ENCODE data around the gene CCDC30.

Gene CCDC30

DNA sequence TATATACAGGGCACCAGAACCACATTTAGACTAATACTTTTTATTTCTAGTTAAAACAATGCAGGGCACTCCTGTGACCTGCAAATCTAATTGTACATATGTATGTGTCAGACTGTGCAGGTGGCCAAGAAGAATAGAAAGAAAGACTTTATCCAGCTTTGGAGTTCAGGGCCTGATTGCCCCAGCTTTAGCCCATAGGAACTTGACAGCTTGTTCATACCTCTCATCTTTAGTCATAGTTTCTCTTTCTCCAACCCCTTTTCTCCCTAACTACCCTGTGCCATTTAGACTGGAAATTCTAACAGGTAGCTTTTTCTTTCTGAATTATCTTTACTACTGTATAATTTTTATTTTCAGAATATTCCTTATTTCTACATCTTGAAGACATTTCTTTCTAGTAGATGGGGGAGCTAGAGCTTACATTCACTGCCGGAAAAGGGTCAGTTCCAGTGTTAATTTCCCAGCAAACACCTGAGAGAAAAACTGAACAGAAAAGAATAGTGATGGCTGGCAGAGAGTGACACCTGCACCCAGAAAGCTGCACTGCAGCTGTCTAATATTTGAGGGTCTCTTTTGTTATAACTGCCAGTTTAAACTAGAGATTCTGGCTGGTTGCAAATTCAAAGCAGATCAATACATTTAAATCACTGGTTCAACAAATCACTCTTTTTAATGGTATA, 227.5 kb downstream of the CCDC30 start:
- Histone ChIP-seq H3K4me1 (ENCODE audit: low read depth, poor library complexity, severe bottlenecking) (peaks cover 63% of the 10 kb centered on the region), H3K9ac (no peak overlapping the region), H3K36me3 (ENCODE audit: insufficient read depth) (peaks cover 32% of the 10 kb centered on the region; the same call in 1 of the 2 replicates), H3K4me3 (IDR thresholded peaks at IDR 0.05; ENCODE audit: insufficient read depth, low read depth, low read length) (no peak overlapping the region), H3K27me3 (ENCODE audit: insufficient read depth, low read depth) (no peaks in the 10 kb centered on the region), H4K20me1 (ENCODE audit: insufficient read depth) (peaks cover 92% of the 10 kb centered on the region), H3K27ac (no peak overlapping the region; the same call in 1 of the 2 replicates), H2AFZ (ENCODE audit: low read depth) (no peak overlapping the region), H3K4me2 (no peak overlapping the region; the same call in 1 of the 2 replicates), H3K79me2 (ENCODE audit: insufficient read depth, low read depth) (peaks cover 100% of the 10 kb centered on the region)
- TF ChIP-seq, protein P1, sequence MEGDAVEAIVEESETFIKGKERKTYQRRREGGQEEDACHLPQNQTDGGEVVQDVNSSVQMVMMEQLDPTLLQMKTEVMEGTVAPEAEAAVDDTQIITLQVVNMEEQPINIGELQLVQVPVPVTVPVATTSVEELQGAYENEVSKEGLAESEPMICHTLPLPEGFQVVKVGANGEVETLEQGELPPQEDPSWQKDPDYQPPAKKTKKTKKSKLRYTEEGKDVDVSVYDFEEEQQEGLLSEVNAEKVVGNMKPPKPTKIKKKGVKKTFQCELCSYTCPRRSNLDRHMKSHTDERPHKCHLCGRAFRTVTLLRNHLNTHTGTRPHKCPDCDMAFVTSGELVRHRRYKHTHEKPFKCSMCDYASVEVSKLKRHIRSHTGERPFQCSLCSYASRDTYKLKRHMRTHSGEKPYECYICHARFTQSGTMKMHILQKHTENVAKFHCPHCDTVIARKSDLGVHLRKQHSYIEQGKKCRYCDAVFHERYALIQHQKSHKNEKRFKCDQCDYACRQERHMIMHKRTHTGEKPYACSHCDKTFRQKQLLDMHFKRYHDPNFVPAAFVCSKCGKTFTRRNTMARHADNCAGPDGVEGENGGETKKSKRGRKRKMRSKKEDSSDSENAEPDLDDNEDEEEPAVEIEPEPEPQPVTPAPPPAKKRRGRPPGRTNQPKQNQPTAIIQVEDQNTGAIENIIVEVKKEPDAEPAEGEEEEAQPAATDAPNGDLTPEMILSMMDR (conservative IDR thresholded peaks at IDR 0.05; ENCODE audit: low read depth, low read length), result 0 out of 2 replicates have a peak, but pooled peaks have one; percentile 17

DNA sequence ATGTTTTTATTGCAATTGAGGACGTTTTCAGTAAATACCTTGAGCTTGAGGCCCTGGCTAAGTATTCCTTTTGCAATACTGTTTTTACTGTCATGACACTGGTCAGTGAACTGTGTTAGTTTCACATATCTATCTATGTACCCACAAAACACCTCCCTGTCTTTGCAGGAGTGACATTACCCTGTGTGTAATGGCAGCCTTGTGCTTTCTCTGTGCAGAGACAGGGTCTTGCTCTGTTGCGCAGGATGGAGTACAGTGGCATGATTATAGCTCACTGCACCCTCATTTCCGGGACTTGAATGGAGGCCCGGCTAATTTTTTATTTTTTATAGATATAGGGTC, 228.0 kb downstream of the CCDC30 start:
- Histone ChIP-seq H3K79me2 (ENCODE audit: insufficient read depth, low read depth) (peaks cover 100% of the 10 kb centered on the region), H3K4me3 (IDR thresholded peaks at IDR 0.05; ENCODE audit: insufficient read depth, low read depth, low read length) (no peak overlapping the region), H3K27ac (no peak overlapping the region), H3K27me3 (ENCODE audit: insufficient read depth, low read depth) (no peaks in the 10 kb centered on the region), H3K4me1 (ENCODE audit: low read depth, poor library complexity, severe bottlenecking) (peaks cover 58% of the 10 kb centered on the region), H3K36me3 (ENCODE audit: insufficient read depth) (peaks cover 33% of the 10 kb centered on the region; the same call in 1 of the 2 replicates), H3K9ac (no peak overlapping the region), H3K4me2 (no peak overlapping the region), H2AFZ (ENCODE audit: low read depth) (no peak overlapping the region), H4K20me1 (ENCODE audit: insufficient read depth) (peaks cover 92% of the 10 kb centered on the region)
- TF ChIP-seq, protein P1 (conservative IDR thresholded peaks at IDR 0.05; ENCODE audit: low read depth, low read length), result no peak

DNA sequence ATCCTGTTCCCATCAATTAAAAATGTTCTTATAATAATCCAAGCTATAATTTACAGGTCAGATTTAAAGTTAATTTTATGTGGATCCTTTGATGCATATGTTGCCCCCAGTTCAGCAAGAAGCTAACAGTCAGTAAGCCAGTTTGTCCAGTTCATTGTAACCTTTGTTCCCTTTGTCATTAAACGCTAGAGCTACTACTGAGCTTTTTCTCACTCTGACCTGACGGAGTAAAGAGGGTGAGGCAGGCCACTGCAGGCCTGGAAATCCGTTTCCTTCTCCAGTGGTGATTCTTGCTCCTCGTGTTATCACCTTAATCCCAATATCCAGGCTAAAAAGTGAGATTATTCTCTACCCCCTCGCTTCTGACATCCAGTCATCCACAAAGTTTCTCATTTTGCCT, 229.4 kb downstream of the CCDC30 start:
- Histone ChIP-seq H3K4me2 (no peak overlapping the region), H3K4me1 (ENCODE audit: low read depth, poor library complexity, severe bottlenecking) (peaks cover 47% of the 10 kb centered on the region), H3K36me3 (ENCODE audit: insufficient read depth) (peaks cover 41% of the 10 kb centered on the region; the same call in 1 of the 2 replicates), H3K27ac (no peak overlapping the region), H3K27me3 (ENCODE audit: insufficient read depth, low read depth) (no peaks in the 10 kb centered on the region), H4K20me1 (ENCODE audit: insufficient read depth) (peaks cover 85% of the 10 kb centered on the region), H3K4me3 (IDR thresholded peaks at IDR 0.05; ENCODE audit: insufficient read depth, low read depth, low read length) (no peak overlapping the region), H3K79me2 (ENCODE audit: insufficient read depth, low read depth) (peaks cover 100% of the 10 kb centered on the region), H3K9ac (no peak overlapping the region), H2AFZ (ENCODE audit: low read depth) (no peak overlapping the region)
- TF ChIP-seq, protein P1 (conservative IDR thresholded peaks at IDR 0.05; ENCODE audit: low read depth, low read length), result no peak

DNA sequence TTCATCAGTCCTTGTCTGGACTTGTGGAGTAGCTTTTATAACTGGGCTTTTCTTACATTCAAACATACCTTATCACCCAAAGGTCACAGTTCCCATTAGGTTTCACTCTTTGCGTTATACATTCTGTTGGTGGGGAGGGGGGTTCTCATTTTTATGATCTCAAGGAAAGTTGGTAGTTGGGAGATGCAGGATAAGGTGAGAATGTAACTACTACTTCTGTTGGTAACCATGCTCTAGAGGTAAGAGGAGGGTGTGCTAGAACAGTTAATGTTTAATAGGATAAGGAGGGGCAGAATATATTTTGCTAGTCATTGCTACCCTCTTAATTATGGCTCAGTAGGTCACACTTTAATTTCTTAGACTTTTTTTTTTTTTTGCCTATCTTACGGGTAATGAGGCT, 229.8 kb downstream of the CCDC30 start:
- Histone ChIP-seq H3K4me1 (ENCODE audit: low read depth, poor library complexity, severe bottlenecking) (peaks cover 42% of the 10 kb centered on the region), H3K4me2 (no peak overlapping the region), H3K27ac (no peak overlapping the region), H3K79me2 (ENCODE audit: insufficient read depth, low read depth) (peaks cover 100% of the 10 kb centered on the region), H3K4me3 (IDR thresholded peaks at IDR 0.05; ENCODE audit: insufficient read depth, low read depth, low read length) (no peak overlapping the region), H3K27me3 (ENCODE audit: insufficient read depth, low read depth) (no peaks in the 10 kb centered on the region), H4K20me1 (ENCODE audit: insufficient read depth) (peaks cover 80% of the 10 kb centered on the region), H2AFZ (ENCODE audit: low read depth) (no peak overlapping the region), H3K9ac (no peak overlapping the region), H3K36me3 (ENCODE audit: insufficient read depth) (peaks cover 45% of the 10 kb centered on the region; the same call in 1 of the 2 replicates)
- TF ChIP-seq, protein P1 (conservative IDR thresholded peaks at IDR 0.05; ENCODE audit: low read depth, low read length), result no peak

Measured in KMS-11 (cell line).